Endodermal cell (in vitro differentiated cells): ENCODE data around the gene GCH1. TPM values are rescaled to one million over a fixed set of nuclear protein-coding genes. Genes with fewer than 3 reads are reported as not detected.

Source experiments
- DNase-seq: peaks from one replicate; pipeline ENCODE4 v3.0.0-alpha.2; 2017
- H3K27ac ChIP-seq: 2 replicates; pipeline ENCODE4 v1.5.1; 2013; ENCODE audit warnings: mild to moderate bottlenecking, low read depth, low read length, moderate library complexity
- H3K27me3 ChIP-seq: 2 replicates; pipeline ENCODE4 v1.6.1; 2013; ENCODE audit warnings: mild to moderate bottlenecking, low read length, moderate library complexity; ENCODE audit not compliant: insufficient read depth, control insufficient read depth, poor library complexity, severe bottlenecking
- H3K36me3 ChIP-seq: 2 replicates; pipeline ENCODE4 v1.7.0; 2013; ENCODE audit warnings: mild to moderate bottlenecking, low read length, moderate library complexity; ENCODE audit not compliant: control insufficient read depth, insufficient read depth
- H3K4me1 ChIP-seq: one replicate; pipeline ENCODE4 v1.7.0; 2013; ENCODE audit warnings: low read length; ENCODE audit not compliant: control insufficient read depth, insufficient read depth
- H3K4me3 ChIP-seq: 2 replicates; pipeline ENCODE4 v1.5.1; 2013; ENCODE audit warnings: mild to moderate bottlenecking, low read length, moderate library complexity
- H3K9ac ChIP-seq: 2 replicates; pipeline ENCODE4 v1.6.1; 2013; ENCODE audit warnings: mild to moderate bottlenecking, low read length, moderate library complexity; ENCODE audit not compliant: poor library complexity, severe bottlenecking; ENCODE audit errors: extremely low read depth
- H3K9me3 ChIP-seq: 2 replicates; pipeline ENCODE4 v1.6.1; 2013; ENCODE audit warnings: mild to moderate bottlenecking, low read length, moderate library complexity; ENCODE audit not compliant: control insufficient read depth
- H3K27ac Mint-ChIP-seq: 2 replicates; pipeline ENCODE4 v1.8.0; 2020; ENCODE audit warnings: mixed read lengths
- H3K27me3 Mint-ChIP-seq: 2 replicates; pipeline ENCODE4 v1.8.0; 2021; ENCODE audit warnings: mild to moderate bottlenecking, mixed read lengths; ENCODE audit not compliant: insufficient read depth
- H3K36me3 Mint-ChIP-seq: 2 replicates; pipeline ENCODE4 v1.8.0; 2020; ENCODE audit warnings: low read depth, mixed read lengths
- H3K4me1 Mint-ChIP-seq: 2 replicates; pipeline ENCODE4 v1.8.0; 2020; ENCODE audit warnings: mixed read lengths
- H3K4me3 Mint-ChIP-seq: 2 replicates; pipeline ENCODE4 v1.8.0; 2020; ENCODE audit warnings: mild to moderate bottlenecking, moderate library complexity, mixed read lengths
- H3K9me3 Mint-ChIP-seq: 2 replicates; pipeline ENCODE4 v1.8.0; 2020; ENCODE audit warnings: mild to moderate bottlenecking, mixed read lengths
- CTCF ChIP-seq: fragments of 200-600 bp; sonication (generic); conservative IDR thresholded peaks from 2 replicates; pipeline ENCODE4 v1.5.0; 2021; ENCODE audit warnings: antibody characterized with exemption, mild to moderate bottlenecking
- WGBS, 2 experiments: methylation state at CpG; one replicate each; pipeline versions ENCODE4 v1.1.5 to v1.1.7; 2013; ENCODE audit warnings: missing lambda C conversion rate in 2 of 2, mixed read lengths in 1 of 2; ENCODE audit not compliant: insufficient coverage in 1 of 2, insufficient read length in 1 of 2; 5-methylcytosine and 5-hydroxymethylcytosine counted together
- total RNA-seq, 2 donors: library from RNA; stranded (reverse); fragmentation: NEBNext Ultra II Directional in 1 of 2; extraction: Animal tissue kit (Norgen Biotek cat#: 25700) in 1 of 2; gene quantifications; 2 replicates in 1 of 2; 3 replicates in 1 of 2; pipeline ENCODE4 v1.2.1, GENCODE V29; 2021

GCH1 gene
- total RNA-seq, 2 donors from 2014 or later, result 18.3 to 18.7 TPM

- Mint-ChIP-seq H3K27ac (no peak overlapping the region), H3K4me1 (no peaks in the 10 kb centered on the region), H3K9me3 (no peaks in the 10 kb centered on the region), H3K27me3 (no peaks in the 10 kb centered on the region), H3K36me3 (no peaks in the 10 kb centered on the region), H3K4me3 (no peak overlapping the region)
- no peak for DNase-seq
- Histone ChIP-seq H3K4me3 (no peak overlapping the region), H3K9me3 (no peaks in the 10 kb centered on the region), H3K27ac (no peak overlapping the region), H3K36me3 (no peaks in the 10 kb centered on the region), H3K4me1 (no peaks in the 10 kb centered on the region), H3K27me3 (no peaks in the 10 kb centered on the region), H3K9ac (no peak overlapping the region)
- WGBS, 2 experiments, result 75 to 81% methylated on average over 1 of the region's 1 CpG
- TF ChIP-seq CTCF, result no peak
These were observed 17.4 kb upstream of the GCH1 start for GRCh38 chr14:54920052-54920451.

DNA sequence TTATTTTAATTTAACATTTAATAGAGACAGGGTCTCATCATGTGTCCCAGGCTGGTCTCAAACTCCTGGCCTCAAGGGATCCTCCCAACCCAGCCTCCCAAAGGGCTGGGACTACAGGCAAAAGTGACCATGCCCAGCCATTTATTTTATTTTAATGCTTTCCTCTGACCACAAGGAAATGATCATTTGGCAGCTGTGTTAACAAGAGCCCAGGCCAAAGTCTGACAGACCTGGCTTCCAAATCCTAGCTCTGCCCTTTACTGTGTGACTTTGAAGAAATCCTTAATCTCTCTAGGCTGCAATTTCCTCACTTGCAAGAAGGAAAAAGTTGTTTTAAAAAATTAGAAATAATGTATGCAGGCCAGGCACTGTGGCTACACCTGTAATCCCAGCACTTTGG is 16.7 kb upstream of the GCH1 start:
- DNase-seq, result no peak
- Histone ChIP-seq H3K9me3 (no peaks in the 10 kb centered on the region), H3K9ac (no peak overlapping the region), H3K4me1 (no peaks in the 10 kb centered on the region), H3K4me3 (no peak overlapping the region), H3K27ac (no peak overlapping the region), H3K36me3 (no peaks in the 10 kb centered on the region), H3K27me3 (no peaks in the 10 kb centered on the region)
- Mint-ChIP-seq H3K36me3 (no peaks in the 10 kb centered on the region), H3K9me3 (no peaks in the 10 kb centered on the region), H3K4me1 (no peaks in the 10 kb centered on the region), H3K27ac (no peak overlapping the region), H3K27me3 (no peaks in the 10 kb centered on the region), H3K4me3 (no peak overlapping the region)
- TF ChIP-seq CTCF, result no peak

GRCh38 chr14:54918427-54918826 is 15.8 kb upstream of the GCH1 start:
- no peaks in the 10 kb centered on the region for H3K4me1 ChIP-seq
- no peaks in the 10 kb centered on the region for H3K9me3 Mint-ChIP-seq
- 67 to 90% methylated on average over 4 to 5 of the region's 5 CpGs for WGBS, 2 experiments

More at GRCh38 chr14:54918427-54918826, 15.8 kb upstream of the GCH1 start:
- H3K27ac Mint-ChIP-seq, result no peak overlapping the region
- Histone ChIP-seq H3K27me3 (no peaks in the 10 kb centered on the region), H3K9me3 (no peaks in the 10 kb centered on the region), H3K9ac (no peak overlapping the region), H3K36me3 (no peaks in the 10 kb centered on the region), H3K27ac (no peak overlapping the region), H3K4me3 (no peak overlapping the region)
- peaks cover 2% of the 10 kb centered on the region for H3K27me3 Mint-ChIP-seq
- DNase-seq, result no peak
- H3K4me1 Mint-ChIP-seq, result no peaks in the 10 kb centered on the region
- no peaks in the 10 kb centered on the region for H3K36me3 Mint-ChIP-seq
- H3K4me3 Mint-ChIP-seq, result no peak overlapping the region
- no peak for TF ChIP-seq CTCF
